HEK293 (cell line): ENCODE measurements around the gene RGS5.

ENCODE experiments used
- CTCF ChIA-PET: fragments of 350-600 bp; formaldehyde crosslinking; extraction: SDS; loops from one replicate; lab custom pipeline; 2021; ENCODE audit warnings: antibody characterized with exemption; lab: Yijun Ruan, JAX
- POLR2A ChIA-PET: fragments of 300-600 bp; formaldehyde crosslinking; extraction: SDS; loops from one replicate; lab custom pipeline; 2020; ENCODE audit warnings: antibody characterized with exemption, inconsistent platforms; lab: Yijun Ruan, JAX
- H3K27ac ChIP-seq: fragments of 200-500 bp; sonication (Bioruptor generic); 2 replicates; pipeline ENCODE4 v1.5.1; 2014; ENCODE audit warnings: low read depth, low read length, control low read depth, inconsistent platforms; ENCODE audit errors: extremely low read depth
- H3K36me3 ChIP-seq, 2 experiments: fragments of 200-500 bp in 1 of 2; sonication (Bioruptor generic) in 1 of 2; 1 replicate in 1 of 2; 2 replicates in 1 of 2; pipeline ENCODE4 v1.5.1; 2014 to 2017; ENCODE audit warnings: inconsistent platforms in 2 of 2, low read length in 2 of 2; ENCODE audit not compliant: control insufficient read depth in 2 of 2, insufficient read depth in 1 of 2
- H3K4me1 ChIP-seq: fragments of 200-500 bp; sonication (Bioruptor generic); 2 replicates; pipeline ENCODE4 v1.5.1; 2014; ENCODE audit warnings: mild to moderate bottlenecking, low read length, inconsistent platforms; ENCODE audit not compliant: control insufficient read depth, insufficient read depth
- H3K4me3 ChIP-seq: 2 replicates; pipeline ENCODE4 v1.5.1; 2011; ENCODE audit warnings: low read depth, mild to moderate bottlenecking, control low read depth, low read length, moderate library complexity
- H3K9me3 ChIP-seq: fragments of 200-500 bp; sonication (Bioruptor generic); 2 replicates; pipeline ENCODE4 v1.5.1; 2014; ENCODE audit warnings: low read depth, low read length, inconsistent platforms; ENCODE audit not compliant: control insufficient read depth, insufficient read depth
- GFI1B ChIP-seq: fragments of 450-650 bp; formaldehyde crosslinking; IDR thresholded peaks from 2 replicates; pipeline ENCODE4 v1.5.1; 2016; ENCODE audit warnings: missing biosample characterization, missing genetic modification characterization
- KLF7 ChIP-seq: fragments of 450-650 bp; formaldehyde crosslinking; IDR thresholded peaks from 2 replicates; pipeline ENCODE4 v1.5.1; 2016; ENCODE audit warnings: missing biosample characterization, missing genetic modification characterization, borderline replicate concordance
- PATZ1 ChIP-seq: fragments of 450-650 bp; formaldehyde crosslinking; IDR thresholded peaks from 2 replicates; pipeline ENCODE4 v1.5.1; 2016; ENCODE audit warnings: missing biosample characterization, missing genetic modification characterization
- SP3 ChIP-seq: fragments of 450-650 bp; formaldehyde crosslinking; IDR thresholded peaks from 2 replicates; pipeline ENCODE4 v1.5.1; 2016; ENCODE audit warnings: missing biosample characterization, missing genetic modification characterization
- ZBTB49 ChIP-seq: fragments of 450-650 bp; formaldehyde crosslinking; IDR thresholded peaks from 2 replicates; pipeline ENCODE4 v1.5.1; 2016; ENCODE audit warnings: missing biosample characterization, missing genetic modification characterization, low read depth
- ZFP37 ChIP-seq: fragments of 450-650 bp; formaldehyde crosslinking; IDR thresholded peaks from 2 replicates; pipeline ENCODE4 v1.5.1; 2016; ENCODE audit warnings: missing biosample characterization, missing genetic modification characterization
- ZNF121 ChIP-seq: fragments of 450-650 bp; formaldehyde crosslinking; IDR thresholded peaks from 2 replicates; pipeline ENCODE4 v1.5.1; 2016; ENCODE audit warnings: missing biosample characterization, missing genetic modification characterization
- ZNF175 ChIP-seq: fragments of 450-650 bp; formaldehyde crosslinking; IDR thresholded peaks from 2 replicates; pipeline ENCODE4 v1.5.1; 2016; ENCODE audit warnings: missing biosample characterization, missing genetic modification characterization
- ZNF184 ChIP-seq: fragments of 450-650 bp; IDR thresholded peaks from 2 replicates; pipeline ENCODE4 v1.5.1; 2018; ENCODE audit warnings: missing biosample characterization, mild to moderate bottlenecking, missing genetic modification characterization
- ZNF202 ChIP-seq: fragments of 450-650 bp; formaldehyde crosslinking; IDR thresholded peaks from 2 replicates; pipeline ENCODE4 v1.5.1; 2016; ENCODE audit warnings: missing biosample characterization, missing genetic modification characterization, borderline replicate concordance
- ZNF221 ChIP-seq: fragments of 450-650 bp; formaldehyde crosslinking; IDR thresholded peaks from 2 replicates; pipeline ENCODE4 v1.5.1; 2017; ENCODE audit warnings: missing biosample characterization, missing genetic modification characterization, borderline replicate concordance
- ZNF23 ChIP-seq: fragments of 450-650 bp; formaldehyde crosslinking; IDR thresholded peaks from 2 replicates; pipeline ENCODE4 v1.5.1; 2016; ENCODE audit warnings: missing biosample characterization, missing genetic modification characterization, borderline replicate concordance
- ZNF394 ChIP-seq: fragments of 450-650 bp; formaldehyde crosslinking; IDR thresholded peaks from 2 replicates; pipeline ENCODE4 v1.5.1; 2016; ENCODE audit warnings: missing biosample characterization, missing genetic modification characterization, mild to moderate bottlenecking, moderate library complexity, borderline replicate concordance
- ZNF433 ChIP-seq: fragments of 450-650 bp; formaldehyde crosslinking; IDR thresholded peaks from 2 replicates; pipeline ENCODE4 v1.5.1; 2016; ENCODE audit warnings: missing biosample characterization, missing genetic modification characterization, low read depth
- ZNF660 ChIP-seq: fragments of 450-650 bp; IDR thresholded peaks from 2 replicates; pipeline ENCODE4 v1.5.1; 2018; ENCODE audit warnings: missing biosample characterization, mild to moderate bottlenecking, missing genetic modification characterization
- TF ChIP-seq, protein P1 (sequence below): fragments of 450-650 bp; formaldehyde crosslinking; IDR thresholded peaks from 2 replicates; pipeline ENCODE4 v1.5.1; 2016; ENCODE audit warnings: missing biosample characterization, missing genetic modification characterization, low read depth
- TF ChIP-seq, protein P2 (sequence below): fragments of 450-650 bp; formaldehyde crosslinking; IDR thresholded peaks from 2 replicates; pipeline ENCODE4 v1.5.1; 2016; ENCODE audit warnings: missing biosample characterization, missing genetic modification characterization
- TF ChIP-seq, protein P3 (sequence below): fragments of 450-650 bp; formaldehyde crosslinking; IDR thresholded peaks from 2 replicates; pipeline ENCODE4 v1.5.1; 2016; ENCODE audit warnings: missing biosample characterization, missing genetic modification characterization
- TF ChIP-seq, protein P4 (sequence below): fragments of 450-650 bp; formaldehyde crosslinking; IDR thresholded peaks from 2 replicates; pipeline ENCODE4 v1.5.1; 2017; ENCODE audit warnings: missing biosample characterization, missing genetic modification characterization
- TF ChIP-seq, protein P5 (sequence below): IDR thresholded peaks from 2 replicates; pipeline ENCODE4 v1.6.1; 2011; ENCODE audit warnings: mild to moderate bottlenecking, low read depth, low read length, borderline replicate concordance

The RGS5 gene

GRCh38 chr1:163196449-163196787, 6.3 kb downstream of the RGS5 start:
- H3K9me3 ChIP-seq = no peaks in the 10 kb centered on the region
- POLR2A ChIA-PET = no interaction called here
- TF ChIP-seq, protein P1, sequence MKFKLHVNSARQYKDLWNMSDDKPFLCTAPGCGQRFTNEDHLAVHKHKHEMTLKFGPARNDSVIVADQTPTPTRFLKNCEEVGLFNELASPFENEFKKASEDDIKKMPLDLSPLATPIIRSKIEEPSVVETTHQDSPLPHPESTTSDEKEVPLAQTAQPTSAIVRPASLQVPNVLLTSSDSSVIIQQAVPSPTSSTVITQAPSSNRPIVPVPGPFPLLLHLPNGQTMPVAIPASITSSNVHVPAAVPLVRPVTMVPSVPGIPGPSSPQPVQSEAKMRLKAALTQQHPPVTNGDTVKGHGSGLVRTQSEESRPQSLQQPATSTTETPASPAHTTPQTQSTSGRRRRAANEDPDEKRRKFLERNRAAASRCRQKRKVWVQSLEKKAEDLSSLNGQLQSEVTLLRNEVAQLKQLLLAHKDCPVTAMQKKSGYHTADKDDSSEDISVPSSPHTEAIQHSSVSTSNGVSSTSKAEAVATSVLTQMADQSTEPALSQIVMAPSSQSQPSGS (tag by site-specific recombination) = no peak
- no peak for TF ChIP-seq ZFP37 (tag by site-specific recombination)
- TF ChIP-seq, protein P2, sequence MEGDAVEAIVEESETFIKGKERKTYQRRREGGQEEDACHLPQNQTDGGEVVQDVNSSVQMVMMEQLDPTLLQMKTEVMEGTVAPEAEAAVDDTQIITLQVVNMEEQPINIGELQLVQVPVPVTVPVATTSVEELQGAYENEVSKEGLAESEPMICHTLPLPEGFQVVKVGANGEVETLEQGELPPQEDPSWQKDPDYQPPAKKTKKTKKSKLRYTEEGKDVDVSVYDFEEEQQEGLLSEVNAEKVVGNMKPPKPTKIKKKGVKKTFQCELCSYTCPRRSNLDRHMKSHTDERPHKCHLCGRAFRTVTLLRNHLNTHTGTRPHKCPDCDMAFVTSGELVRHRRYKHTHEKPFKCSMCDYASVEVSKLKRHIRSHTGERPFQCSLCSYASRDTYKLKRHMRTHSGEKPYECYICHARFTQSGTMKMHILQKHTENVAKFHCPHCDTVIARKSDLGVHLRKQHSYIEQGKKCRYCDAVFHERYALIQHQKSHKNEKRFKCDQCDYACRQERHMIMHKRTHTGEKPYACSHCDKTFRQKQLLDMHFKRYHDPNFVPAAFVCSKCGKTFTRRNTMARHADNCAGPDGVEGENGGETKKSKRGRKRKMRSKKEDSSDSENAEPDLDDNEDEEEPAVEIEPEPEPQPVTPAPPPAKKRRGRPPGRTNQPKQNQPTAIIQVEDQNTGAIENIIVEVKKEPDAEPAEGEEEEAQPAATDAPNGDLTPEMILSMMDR (tag by site-specific recombination) = no peak
- no peak for TF ChIP-seq GFI1B (tag by site-specific recombination)
- no peak for TF ChIP-seq SP3 (tag by site-specific recombination)
- TF ChIP-seq ZNF660 (tag by site-specific recombination) = no peak
- no peak for TF ChIP-seq ZBTB49 (tag by site-specific recombination)
- no peak for TF ChIP-seq ZNF23 (tag by site-specific recombination)
- TF ChIP-seq ZNF202 = no peak
- no peak for TF ChIP-seq ZNF394 (tag by site-specific recombination)
- TF ChIP-seq ZNF433 (tag by site-specific recombination) = no peak
- no peak for TF ChIP-seq ZNF221
- no peak for TF ChIP-seq KLF7 (tag by site-specific recombination)
- TF ChIP-seq ZNF175 = no peak
- TF ChIP-seq ZNF184 = no peak
- TF ChIP-seq, protein P3, sequence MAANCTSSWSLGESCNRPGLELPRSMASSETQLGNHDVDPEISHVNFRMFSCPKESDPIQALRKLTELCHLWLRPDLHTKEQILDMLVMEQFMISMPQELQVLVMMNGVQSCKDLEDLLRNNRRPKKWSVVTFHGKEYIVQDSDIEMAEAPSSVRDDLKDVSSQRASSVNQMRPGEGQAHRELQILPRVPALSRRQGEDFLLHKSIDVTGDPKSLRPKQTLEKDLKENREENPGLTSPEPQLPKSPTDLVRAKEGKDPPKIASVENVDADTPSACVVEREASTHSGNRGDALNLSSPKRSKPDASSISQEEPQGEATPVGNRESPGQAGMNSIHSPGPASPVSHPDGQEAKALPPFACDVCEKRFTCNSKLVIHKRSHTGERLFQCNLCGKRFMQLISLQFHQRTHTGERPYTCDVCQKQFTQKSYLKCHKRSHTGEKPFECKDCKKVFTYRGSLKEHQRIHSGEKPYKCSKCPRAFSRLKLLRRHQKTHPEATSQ (tag by site-specific recombination) = no peak
- TF ChIP-seq, protein P4, sequence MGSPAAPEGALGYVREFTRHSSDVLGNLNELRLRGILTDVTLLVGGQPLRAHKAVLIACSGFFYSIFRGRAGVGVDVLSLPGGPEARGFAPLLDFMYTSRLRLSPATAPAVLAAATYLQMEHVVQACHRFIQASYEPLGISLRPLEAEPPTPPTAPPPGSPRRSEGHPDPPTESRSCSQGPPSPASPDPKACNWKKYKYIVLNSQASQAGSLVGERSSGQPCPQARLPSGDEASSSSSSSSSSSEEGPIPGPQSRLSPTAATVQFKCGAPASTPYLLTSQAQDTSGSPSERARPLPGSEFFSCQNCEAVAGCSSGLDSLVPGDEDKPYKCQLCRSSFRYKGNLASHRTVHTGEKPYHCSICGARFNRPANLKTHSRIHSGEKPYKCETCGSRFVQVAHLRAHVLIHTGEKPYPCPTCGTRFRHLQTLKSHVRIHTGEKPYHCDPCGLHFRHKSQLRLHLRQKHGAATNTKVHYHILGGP (tag by site-specific recombination) = no peak
- TF ChIP-seq, protein P5, sequence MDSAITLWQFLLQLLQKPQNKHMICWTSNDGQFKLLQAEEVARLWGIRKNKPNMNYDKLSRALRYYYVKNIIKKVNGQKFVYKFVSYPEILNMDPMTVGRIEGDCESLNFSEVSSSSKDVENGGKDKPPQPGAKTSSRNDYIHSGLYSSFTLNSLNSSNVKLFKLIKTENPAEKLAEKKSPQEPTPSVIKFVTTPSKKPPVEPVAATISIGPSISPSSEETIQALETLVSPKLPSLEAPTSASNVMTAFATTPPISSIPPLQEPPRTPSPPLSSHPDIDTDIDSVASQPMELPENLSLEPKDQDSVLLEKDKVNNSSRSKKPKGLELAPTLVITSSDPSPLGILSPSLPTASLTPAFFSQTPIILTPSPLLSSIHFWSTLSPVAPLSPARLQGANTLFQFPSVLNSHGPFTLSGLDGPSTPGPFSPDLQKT = no peak
- TF ChIP-seq ZNF121 (tag by site-specific recombination) = no peak
- no peak for TF ChIP-seq PATZ1 (tag by site-specific recombination)
- TF ChIP-seq, all 188 proteins: peak for 0
- CTCF ChIA-PET = interaction anchor here (1.0 to 1.3 kb wide), 3 partner anchors 10 to 348 kb away, joined by 3 to 6 read pairs (median 5); no protein-coding TSS in a partner anchor
- Histone ChIP-seq H3K27ac (no peak overlapping the region), H3K4me3 (no peak overlapping the region), H3K4me1 (0 out of 2 replicates have a peak, but pooled peaks cover 4% of the 10 kb centered on the region), H3K36me3 (no peaks in the 10 kb centered on the region)
